Stimulated activated CD8-positive, alpha-beta memory T cell treated with anti-CD3 and anti-CD28 coated beads, Interleukin-12 subunit alpha, Interleukin-12 subunit beta, amount 100 ng/mL, for 24 hours (primary cell): Measurements from ENCODE around the gene MT1A.
"Not testable (repeated sequence)": the region's sequence is repeated elsewhere in the genome, so short reads cannot be mapped to it uniquely, and the experiment has no call there.

Experiments
- DNase-seq: peaks from one replicate; pipeline ENCODE4 v3.0.0-alpha.2; 2020; ENCODE audit errors: extremely low read depth

The MT1A gene

GRCh38 chr16:56610017-56610608, 28.4 kb upstream of the MT1A start:
- peak; percentile 55 for DNase-seq

DNA sequence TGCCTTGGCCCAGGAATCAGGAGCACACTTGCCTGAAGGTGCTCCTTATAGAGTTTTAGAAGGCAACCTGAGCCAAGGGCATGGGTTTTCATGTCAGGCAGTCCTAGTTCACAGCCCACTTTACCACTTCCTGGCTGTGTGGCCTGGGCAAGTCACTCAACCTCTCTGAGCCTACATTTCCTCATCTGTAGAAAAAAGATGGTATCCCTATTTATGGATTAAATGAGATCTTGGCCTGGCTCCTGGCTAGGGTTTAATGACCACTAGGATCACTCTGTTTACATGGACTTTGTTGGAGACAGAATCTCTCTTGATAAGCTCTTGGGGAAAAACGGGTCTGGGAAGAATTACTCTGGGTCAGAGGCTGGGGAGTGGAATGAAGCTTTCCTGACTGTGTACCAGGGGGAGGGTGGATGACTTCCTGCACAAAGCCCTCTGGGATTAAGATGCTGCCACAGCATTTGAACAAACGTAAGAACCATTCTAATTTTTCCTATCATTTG, 27.8 kb upstream of the MT1A start:
- DNase-seq: no peak

- no peak for DNase-seq
Observed at GRCh38 chr16:56611281-56611833, 27.1 kb upstream of the MT1A start.

GRCh38 chr16:56613706-56614105, 24.8 kb upstream of the MT1A start:
- DNase-seq: no peak

- no peak for DNase-seq
Observed at GRCh38 chr16:56614549-56614991, 23.9 kb upstream of the MT1A start.

DNA sequence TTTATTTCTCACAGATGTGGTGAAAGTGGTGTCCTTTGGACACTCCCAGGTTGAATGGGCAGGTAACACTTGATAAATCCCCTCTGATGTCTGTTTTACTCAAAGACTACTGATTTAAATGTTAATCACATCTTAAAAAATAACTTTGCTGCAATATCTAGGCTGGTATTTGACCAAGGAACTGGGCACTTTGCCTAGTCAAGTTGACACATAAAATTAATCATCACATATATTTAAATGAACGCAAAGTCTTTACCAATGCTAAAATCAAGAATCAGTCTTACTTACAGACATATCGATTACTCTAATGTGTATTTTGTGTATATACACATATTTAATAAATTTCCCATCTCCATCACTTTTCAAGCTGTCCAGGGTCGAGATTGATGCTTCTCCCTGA, 23.1 kb upstream of the MT1A start:
- DNase-seq: no peak

DNA sequence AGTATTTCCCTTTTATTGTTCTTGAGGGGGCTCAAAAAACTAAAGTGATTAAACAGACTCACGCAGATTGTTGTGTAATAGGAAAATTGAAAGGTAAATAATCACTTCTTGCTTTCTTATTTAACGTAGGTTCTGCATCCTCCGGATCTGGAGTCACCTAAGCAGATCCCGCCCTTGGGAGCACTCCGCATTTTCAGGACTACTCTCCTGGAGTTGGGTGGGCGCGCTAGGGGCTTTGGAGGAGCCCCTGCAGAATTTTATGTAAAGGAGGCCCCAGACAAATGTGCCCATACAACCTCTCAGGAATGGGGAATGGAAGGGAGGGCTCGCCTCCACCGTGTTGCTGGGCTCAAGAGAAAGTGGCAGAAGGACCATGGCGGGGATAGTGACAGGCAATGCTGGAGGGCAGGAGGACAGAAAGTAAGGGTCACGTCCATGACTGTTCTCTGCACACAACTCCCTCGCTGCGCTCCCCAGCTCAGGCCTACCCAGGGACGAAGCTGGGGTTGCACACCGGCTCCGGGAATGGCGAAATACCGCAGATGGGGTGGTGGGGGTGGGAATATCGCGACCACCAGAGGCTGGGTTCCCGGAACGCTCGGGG, 21.8 kb upstream of the MT1A start:
- no peak for DNase-seq

DNA sequence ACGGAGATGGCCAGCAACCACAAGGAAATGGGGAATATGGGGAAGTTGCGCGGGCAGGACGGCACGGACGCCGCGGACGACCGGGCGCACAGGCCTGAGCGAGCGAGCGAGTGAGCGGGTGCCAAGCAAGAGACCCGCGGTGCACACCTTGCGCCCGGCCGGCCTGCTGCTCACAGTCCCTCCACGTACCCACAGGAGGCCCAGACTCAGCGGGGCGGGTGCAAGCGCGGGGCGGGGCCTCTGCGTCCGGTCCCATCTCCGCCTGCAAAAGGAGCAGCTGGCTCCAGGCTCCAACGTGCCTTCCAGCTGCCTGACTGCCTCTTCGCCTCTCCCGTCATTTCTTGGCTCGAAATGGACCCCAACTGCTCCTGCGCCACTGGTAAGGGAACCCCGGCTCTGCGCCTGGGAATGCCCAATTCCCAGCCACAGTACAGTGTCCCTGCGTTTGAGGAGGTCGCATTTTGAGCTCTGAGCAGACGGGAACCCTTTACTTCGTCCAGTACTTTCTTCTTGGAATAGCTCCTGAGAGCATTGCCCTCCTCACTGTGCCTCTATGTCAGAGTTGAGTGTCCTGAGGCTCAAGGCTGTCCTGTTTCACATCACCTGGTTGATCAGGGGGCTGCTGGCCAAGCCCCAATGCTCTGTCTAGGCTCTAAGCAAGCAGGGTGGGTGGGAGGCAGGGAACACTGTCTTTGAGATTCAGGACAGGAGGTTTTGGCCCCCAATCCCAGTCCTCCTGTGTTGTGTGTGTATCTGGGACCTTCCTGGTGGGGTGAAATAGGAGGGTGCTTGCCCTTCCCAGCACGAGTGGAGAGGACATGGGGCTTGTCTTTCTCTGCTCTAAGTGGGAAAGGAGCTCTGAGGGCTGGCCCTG, 21.0 kb upstream of the MT1A start:
- no peak for DNase-seq

GRCh38 chr16:56618138-56618537, 20.3 kb upstream of the MT1A start:
- DNase-seq: no peak

- no peak for DNase-seq
Observed at GRCh38 chr16:56620339-56620897, 18.0 kb upstream of the MT1A start.

GRCh38 chr16:56621665-56622445, 16.6 kb upstream of the MT1A start:
- DNase-seq: not testable (repeated sequence)

- DNase-seq: not testable (repeated sequence)
Observed at GRCh38 chr16:56623184-56623583, 15.3 kb upstream of the MT1A start.

DNA sequence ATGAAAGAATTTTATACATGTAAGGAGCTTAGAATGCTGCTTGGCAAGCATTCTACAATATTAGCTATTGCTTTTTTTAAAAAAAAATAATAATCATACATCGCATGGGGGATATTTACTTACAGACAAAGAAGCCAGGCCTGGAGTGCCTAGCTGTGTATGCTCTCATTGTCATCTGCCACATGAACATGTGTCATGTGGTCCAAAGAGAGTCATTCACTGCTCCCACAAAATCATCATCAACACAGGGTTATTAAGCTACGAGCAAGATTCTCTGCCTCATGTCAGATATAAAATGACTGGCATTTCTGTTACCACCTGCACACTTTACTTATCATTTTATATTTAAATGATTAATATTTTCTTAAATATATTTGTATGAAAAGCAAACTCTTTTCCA, 14.8 kb upstream of the MT1A start:
- no peak for DNase-seq

- no peak for DNase-seq
Observed at GRCh38 chr16:56625140-56625942, 13.1 kb upstream of the MT1A start, which contains the start of gene MT1E. Gene MT1E (plus strand): TSS chr16:56625781. CDS start chr16:56625852, 71 bp downstream.

GRCh38 chr16:56625943-56626654, 12.4 kb upstream of the MT1A start:
- DNase-seq: no peak

DNA sequence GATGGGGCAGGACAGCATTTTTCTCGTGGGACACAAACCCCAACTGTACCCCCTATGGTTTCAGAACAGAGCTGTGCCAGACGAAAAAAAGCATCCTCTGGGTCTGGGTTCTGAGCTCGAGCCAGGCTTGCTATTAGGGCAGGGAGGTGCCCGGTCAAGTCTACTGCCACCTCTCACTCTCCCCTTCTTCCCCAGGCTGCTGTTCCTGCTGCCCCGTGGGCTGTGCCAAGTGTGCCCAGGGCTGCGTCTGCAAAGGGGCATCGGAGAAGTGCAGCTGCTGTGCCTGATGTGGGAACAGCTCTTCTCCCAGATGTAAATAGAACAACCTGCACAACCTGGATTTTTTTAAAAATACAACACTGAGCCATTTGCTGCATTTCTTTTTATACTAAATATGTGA, 11.8 kb upstream of the MT1A start:
- DNase-seq: no peak

- no peak for DNase-seq
Observed at GRCh38 chr16:56628486-56629350, 9.7 kb upstream of the MT1A start.

GRCh38 chr16:56629531-56629930, 8.9 kb upstream of the MT1A start:
- DNase-seq: no peak

- DNase-seq: no peak
Observed at GRCh38 chr16:56630134-56630533, 8.3 kb upstream of the MT1A start.
